MM.1S (cell line): Measurements from ENCODE around the gene UBASH3A.

Experiments used
- CTCF ChIP-seq: fragments of 300-600 bp; sonication (generic); IDR thresholded peaks from 2 replicates; pipeline ENCODE4 v1.5.1; 2016; ENCODE audit warnings: antibody characterized with exemption, low read length, mixed read lengths
- EZH2 ChIP-seq: fragments of 300-600 bp; sonication (generic); optimal IDR thresholded peaks from 2 replicates; pipeline ENCODE3; 2017; ENCODE audit warnings: low read depth, mild to moderate bottlenecking, antibody characterized with exemption, low read length, mixed read lengths

- no peak for TF ChIP-seq CTCF
- no peak for TF ChIP-seq EZH2
Observed at GRCh38 chr21:42384156-42384945, 19.4 kb upstream of the UBASH3A start.
